ENCODE measurements around the gene HSPA8. TPM values are rescaled to one million over a fixed set of nuclear protein-coding genes. Genes with fewer than 3 reads are reported as not detected.

The HSPA8 gene
- total and polyA plus RNA-seq, 2 of the 13 experiments (the other 11 are each of a cell fraction or from before 2014, with no cell fraction given), result 936 to 2,151 TPM

GRCh38 chr11:123033895-123034294, 28.0 kb downstream of the HSPA8 start:
- Histone ChIP-seq H3K4me2 (ENCODE audit: low read depth, low read length) (no peak overlapping the region), H3K36me3 (replicated peaks in 1 of 2; ENCODE audit: control insufficient read depth in 1 of 2, insufficient read depth in 2 of 2, low read length in 2 of 2) (no peaks in the 10 kb centered on the region), H3K79me2 (ENCODE audit: insufficient read depth, low read length) (no peaks in the 10 kb centered on the region), H3K27me3 (ENCODE audit: control insufficient read depth in 1 of 2, insufficient read depth in 2 of 2, low read length in 2 of 2) (no peaks in the 10 kb centered on the region), H3K4me1 (ENCODE audit: insufficient read depth, low read length) (no peaks in the 10 kb centered on the region), H3K4me3 (replicated peaks in 1 of 3; ENCODE audit: insufficient read depth in 1 of 3, low read depth in 2 of 3, low read length in 3 of 3) (no peak overlapping the region), H4K20me1 (ENCODE audit: insufficient read depth, low read length) (no peaks in the 10 kb centered on the region), H3K9ac (ENCODE audit: insufficient read depth, low read depth, low read length) (no peak overlapping the region), H3K27ac (ENCODE audit: extremely low read length, insufficient read depth, low read length) (no peak overlapping the region), H3K9me3 (ENCODE audit: low read length) (no peaks in the 10 kb centered on the region), H2AFZ (ENCODE audit: low read length) (no peak overlapping the region)
- intact Hi-C loops (cut with micrococcal nuclease; ENCODE audit: unreplicated experiment), result no loop called here
- DNase-seq (ENCODE audit: low spot score) (no peak), FAIRE-seq (no peak), ATAC-seq (peak; percentile 46)
- POLR2A ChIA-PET, result no interaction called here
- CTCF ChIA-PET (ENCODE audit: low intra/inter-chr PET ratio, low total read pairs), result no interaction called here
- TF ChIP-seq NAIF1 (CRISPR knock-in tag; IDR thresholded peaks at IDR 0.05; ENCODE audit: borderline replicate concordance) (no peak), ZNF30 (CRISPR knock-in tag; IDR thresholded peaks at IDR 0.05) (no peak), FOXC1 (CRISPR knock-in tag; IDR thresholded peaks at IDR 0.05; ENCODE audit: borderline replicate concordance) (no peak), SNAPC4 (CRISPR knock-in tag; IDR thresholded peaks at IDR 0.05) (no peak), SP2 (CRISPR knock-in tag; IDR thresholded peaks at IDR 0.05) (no peak), CCDC6 (CRISPR knock-in tag; IDR thresholded peaks at IDR 0.05) (no peak), ZNF460 (CRISPR knock-in tag; IDR thresholded peaks at IDR 0.05; ENCODE audit: borderline replicate concordance) (no peak), RAD21 (CRISPR knock-in tag; IDR thresholded peaks at IDR 0.05) (no peak), SMARCC2 (IDR thresholded peaks at IDR 0.05) (no peak), MLX (CRISPR knock-in tag; IDR thresholded peaks at IDR 0.05) (no peak), KLF15 (CRISPR knock-in tag; IDR thresholded peaks at IDR 0.05; ENCODE audit: borderline replicate concordance) (no peak), ETS1 (CRISPR knock-in tag; IDR thresholded peaks at IDR 0.05) (no peak), CREBL2 (CRISPR knock-in tag; IDR thresholded peaks at IDR 0.05; ENCODE audit: borderline replicate concordance) (no peak), ZNF619 (CRISPR knock-in tag; IDR thresholded peaks at IDR 0.05) (no peak)
- 29% methylated on average over 10 of the region's 10 CpGs for WGBS (ENCODE audit: low lambda C conversion rate)
- in situ Hi-C loops (cut with HindIII; ENCODE audit: extremely low pct_ligation_motif_present, low pct_unique_long_range_greater_than_20kb), result loop anchor here (25.0 kb wide), 1 partner anchor 422 kb away; no protein-coding TSS in a partner anchor
- no TSS peak for BruUV-seq (replicated peaks)
